ENCODE measurements around the gene CACNB2.

Gene CACNB2

DNA sequence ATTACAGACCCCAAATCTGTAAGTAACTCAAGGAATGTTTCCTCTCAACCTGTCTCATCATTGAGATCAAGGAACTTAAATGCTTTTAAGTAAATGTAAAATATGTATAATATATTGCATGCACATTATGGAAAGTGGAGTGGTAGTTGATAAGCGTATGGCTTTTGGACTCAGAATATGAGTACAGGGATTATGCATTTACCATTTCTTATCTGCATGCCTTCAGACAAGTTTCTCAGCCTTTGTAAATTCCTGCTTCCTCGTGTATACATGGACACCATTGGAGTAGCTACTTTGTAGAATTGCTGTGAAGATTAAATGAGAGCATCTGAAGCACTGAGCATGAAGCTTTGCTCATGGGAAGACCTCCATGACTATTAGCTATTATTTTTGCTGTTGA lies 70.5 kb downstream of the CACNB2 start:
- in situ Hi-C loops (cut with HindIII; ENCODE audit: low sequenced_read_pairs), result no loop called here
- DNase-seq (ENCODE audit: low read depth), result no peak
- TF ChIP-seq, protein P1, sequence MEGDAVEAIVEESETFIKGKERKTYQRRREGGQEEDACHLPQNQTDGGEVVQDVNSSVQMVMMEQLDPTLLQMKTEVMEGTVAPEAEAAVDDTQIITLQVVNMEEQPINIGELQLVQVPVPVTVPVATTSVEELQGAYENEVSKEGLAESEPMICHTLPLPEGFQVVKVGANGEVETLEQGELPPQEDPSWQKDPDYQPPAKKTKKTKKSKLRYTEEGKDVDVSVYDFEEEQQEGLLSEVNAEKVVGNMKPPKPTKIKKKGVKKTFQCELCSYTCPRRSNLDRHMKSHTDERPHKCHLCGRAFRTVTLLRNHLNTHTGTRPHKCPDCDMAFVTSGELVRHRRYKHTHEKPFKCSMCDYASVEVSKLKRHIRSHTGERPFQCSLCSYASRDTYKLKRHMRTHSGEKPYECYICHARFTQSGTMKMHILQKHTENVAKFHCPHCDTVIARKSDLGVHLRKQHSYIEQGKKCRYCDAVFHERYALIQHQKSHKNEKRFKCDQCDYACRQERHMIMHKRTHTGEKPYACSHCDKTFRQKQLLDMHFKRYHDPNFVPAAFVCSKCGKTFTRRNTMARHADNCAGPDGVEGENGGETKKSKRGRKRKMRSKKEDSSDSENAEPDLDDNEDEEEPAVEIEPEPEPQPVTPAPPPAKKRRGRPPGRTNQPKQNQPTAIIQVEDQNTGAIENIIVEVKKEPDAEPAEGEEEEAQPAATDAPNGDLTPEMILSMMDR (IDR thresholded peaks at IDR 0.05; ENCODE audit: low read depth, low read length, missing control alignments), result no peak
- H3K4me3 ChIP-seq (ENCODE audit: low read depth, low read length), result no peak overlapping the region

DNA sequence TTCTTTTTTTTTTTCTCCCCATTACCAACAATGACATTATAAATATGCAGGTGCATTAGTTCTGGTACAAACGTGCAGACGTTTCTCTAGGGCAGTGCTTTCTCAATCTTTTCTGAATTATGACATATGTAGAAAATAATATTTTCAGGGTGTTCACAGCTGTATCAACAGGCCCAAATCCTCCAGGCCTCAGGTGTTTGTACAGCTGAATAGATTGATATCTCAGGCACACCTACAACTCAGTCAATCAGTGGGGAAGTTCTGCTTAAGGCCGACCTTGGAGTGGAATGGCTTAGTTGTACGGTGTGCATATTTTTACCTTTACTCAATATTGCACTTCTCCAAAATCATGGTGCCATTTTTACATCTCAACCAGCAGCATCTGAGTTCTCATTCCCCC lies 71.6 kb downstream of the CACNB2 start:
- H3K4me3 ChIP-seq (ENCODE audit: low read depth, low read length), result no peak overlapping the region
- in situ Hi-C loops (cut with HindIII; ENCODE audit: low sequenced_read_pairs), result no loop called here
- TF ChIP-seq, protein P1 (IDR thresholded peaks at IDR 0.05; ENCODE audit: low read depth, low read length, missing control alignments), result no peak
- no peak for DNase-seq (ENCODE audit: low read depth)

DNA sequence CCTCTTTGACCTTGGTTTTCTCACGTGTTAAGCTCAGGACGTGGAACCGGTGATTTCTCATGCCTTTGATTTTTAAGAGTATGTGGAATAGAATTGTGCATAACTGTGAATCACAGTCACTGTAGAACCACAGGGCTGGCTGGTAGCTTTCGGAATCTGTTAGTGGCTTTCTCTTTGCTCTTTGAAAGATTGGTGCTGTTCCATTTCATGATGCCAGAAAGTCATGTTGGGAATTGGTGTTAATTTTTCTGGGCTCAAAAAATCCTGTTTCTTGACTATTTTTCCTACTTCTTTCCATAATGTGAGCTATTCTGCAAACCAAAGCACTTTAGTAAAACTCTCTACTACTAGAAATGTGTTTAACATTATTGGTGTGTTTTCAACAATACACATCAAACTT lies 73.0 kb downstream of the CACNB2 start:
- TF ChIP-seq, protein P1 (IDR thresholded peaks at IDR 0.05; ENCODE audit: low read depth, low read length, missing control alignments), result no peak
- no peak overlapping the region for H3K4me3 ChIP-seq (ENCODE audit: low read depth, low read length)
- DNase-seq (ENCODE audit: low read depth), result no peak
- in situ Hi-C loops (cut with HindIII; ENCODE audit: low sequenced_read_pairs), result no loop called here

DNA sequence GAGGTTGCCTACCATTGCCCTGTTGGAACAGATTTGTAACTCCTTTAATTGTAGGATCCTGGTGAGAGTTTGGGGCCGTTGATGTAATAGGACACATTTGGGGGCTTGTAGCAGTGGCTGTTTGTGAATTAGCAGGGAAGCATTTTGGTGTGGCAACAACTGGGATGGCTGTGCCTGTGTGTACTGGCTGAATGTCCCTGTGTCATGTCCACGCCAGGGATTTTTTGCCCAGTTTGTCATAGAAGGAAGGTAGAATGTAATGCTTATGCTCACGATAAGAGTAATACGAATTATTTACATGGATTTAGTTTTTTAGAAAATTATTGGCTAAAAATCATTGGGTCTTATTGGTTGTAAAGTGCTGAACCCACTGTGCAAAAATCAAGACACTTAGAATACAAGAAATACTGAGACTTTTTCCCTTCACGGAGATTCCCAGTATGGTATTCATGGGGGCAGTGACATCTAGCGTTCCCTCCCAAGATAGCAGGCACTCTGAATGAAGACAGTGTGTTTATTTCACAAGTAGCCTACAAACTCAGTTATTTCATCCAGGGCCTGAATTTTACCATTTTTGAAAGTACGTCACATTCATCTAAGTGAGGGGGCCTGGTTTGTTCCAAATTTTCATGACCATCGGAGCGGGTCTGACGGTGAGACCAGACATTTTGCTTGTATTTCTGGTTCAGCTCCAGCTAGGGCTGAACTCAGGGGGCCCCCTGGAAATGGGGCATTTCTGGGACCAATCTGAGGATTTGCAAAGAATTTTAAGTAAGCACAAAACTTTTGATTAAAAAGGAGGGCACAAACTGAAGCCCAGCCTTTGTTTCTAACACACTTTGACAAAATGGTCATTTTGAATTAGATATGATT lies 74.7 kb downstream of the CACNB2 start:
- TF ChIP-seq, protein P1 (IDR thresholded peaks at IDR 0.05; ENCODE audit: low read depth, low read length, missing control alignments), result peak; percentile 91
- peak; percentile 70 for DNase-seq (ENCODE audit: low read depth)
- H3K4me3 ChIP-seq (ENCODE audit: low read depth, low read length), result no peak overlapping the region
- in situ Hi-C loops (cut with HindIII; ENCODE audit: low sequenced_read_pairs), result loop anchor here (5.0 kb wide), 1 partner anchor 368 kb away; no protein-coding TSS in a partner anchor

DNA sequence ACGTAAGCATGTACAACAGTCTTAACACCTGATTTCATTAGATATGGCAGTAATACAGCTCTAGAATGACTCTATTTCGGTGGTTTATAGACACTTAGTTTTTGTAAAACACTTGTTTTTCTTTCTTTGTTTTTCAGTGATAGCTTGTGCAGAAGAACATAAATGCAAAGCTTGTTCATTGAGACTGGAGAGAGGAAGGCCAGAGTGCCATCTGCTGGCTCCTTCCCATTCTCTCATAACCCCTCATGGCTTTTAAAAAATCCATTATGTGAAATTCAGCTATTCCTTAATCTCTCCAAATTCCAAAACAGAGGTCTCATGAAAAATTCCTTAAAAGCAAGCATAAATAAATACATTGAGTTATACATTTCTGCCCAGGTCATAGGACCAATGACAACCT lies 76.3 kb downstream of the CACNB2 start:
- in situ Hi-C loops (cut with HindIII; ENCODE audit: low sequenced_read_pairs), result loop anchor here (5.0 kb wide), 1 partner anchor 369 kb away; no protein-coding TSS in a partner anchor
- H3K4me3 ChIP-seq (ENCODE audit: low read depth, low read length), result no peak overlapping the region
- DNase-seq (ENCODE audit: low read depth), result peak; percentile 32
- TF ChIP-seq, protein P1 (IDR thresholded peaks at IDR 0.05; ENCODE audit: low read depth, low read length, missing control alignments), result peak; percentile 75

DNA sequence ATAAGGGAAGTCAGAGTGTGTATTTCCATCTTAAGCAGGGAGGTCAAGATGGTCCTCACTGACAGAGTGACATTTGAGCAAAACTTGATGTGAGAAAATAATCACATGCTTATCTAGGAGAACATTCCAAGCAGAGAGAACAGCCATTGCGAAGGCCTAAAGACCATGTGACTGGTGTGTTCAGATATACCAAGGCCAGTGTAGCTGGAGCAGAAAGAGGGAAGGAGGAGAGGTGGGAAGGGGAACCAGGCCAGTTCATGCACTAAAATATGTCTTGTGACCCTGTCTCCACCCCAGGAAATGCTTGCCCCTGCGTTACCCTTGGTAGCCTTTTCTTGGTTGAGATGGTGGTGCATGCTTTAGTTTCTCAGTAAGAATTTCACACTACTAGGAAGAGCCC lies 77.4 kb downstream of the CACNB2 start:
- in situ Hi-C loops (cut with HindIII; ENCODE audit: low sequenced_read_pairs), result loop anchor here (5.0 kb wide), 1 partner anchor 370 kb away; no protein-coding TSS in a partner anchor
- TF ChIP-seq, protein P1 (IDR thresholded peaks at IDR 0.05; ENCODE audit: low read depth, low read length, missing control alignments), result no peak
- H3K4me3 ChIP-seq (ENCODE audit: low read depth, low read length), result no peak overlapping the region
- DNase-seq (ENCODE audit: low read depth), result no peak

Measured in astrocyte of the cerebellum (primary cell).